Mucosa of descending colon (tissue), 3 donors: ENCODE measurements around the gene ARHGEF9. TPM values are rescaled to one million over a fixed set of nuclear protein-coding genes. Genes with fewer than 3 reads are reported as not detected.
"Not testable (repeated sequence)": the region's sequence is repeated elsewhere in the genome, so short reads cannot be mapped to it uniquely, and the experiment has no call there.

Source experiments
- ATAC-seq: fragments of 200-7000 bp; cut with Tn5 transposase; one replicate; pipeline ENCODE4 v1.9.1; 2020; ENCODE audit warnings: mild to moderate bottlenecking, moderate library complexity
- DNase-seq, 3 donors: peaks; one replicate each; pipeline ENCODE4 v3.0.0-alpha.2; 2020
- H3K36me3 ChIP-seq: fragments of 200-600 bp; one replicate; pipeline ENCODE4 v1.8.0; 2021; ENCODE audit warnings: low read depth, mild to moderate bottlenecking
- H3K4me1 ChIP-seq: fragments of 200-600 bp; one replicate; pipeline ENCODE4 v1.8.0; 2021; ENCODE audit warnings: low read depth, mild to moderate bottlenecking
- H3K4me3 ChIP-seq: fragments of 200-600 bp; one replicate; pipeline ENCODE4 v1.8.0; 2021; ENCODE audit warnings: mild to moderate bottlenecking
- H3K9me3 ChIP-seq: fragments of 200-600 bp; one replicate; pipeline ENCODE4 v1.8.0; 2021; ENCODE audit warnings: mild to moderate bottlenecking
- CTCF ChIP-seq: fragments of 200-600 bp; IDR thresholded peaks from one replicate; pipeline ENCODE4 v1.8.0; 2022; ENCODE audit warnings: antibody characterized with exemption, mild to moderate bottlenecking
- intact Hi-C, 2 donors: fragments of 100-400 bp; cut with DNase I in 1 of 2; cut with micrococcal nuclease in 1 of 2; formaldehyde crosslinking; loops; one replicate each; pipeline versions ENCODE4 v1.11.0 to v1.11.1; 2022; cut with DNase I, micrococcal nuclease
- total RNA-seq, 3 donors: library from RNA; stranded (reverse); fragmentation: NEBNext Ultra II Directional in 2 of 3; extraction: Animal tissue kit (Norgen Biotek cat#: 25700) in 2 of 3; gene quantifications; one replicate each; pipeline versions ENCODE4 v1.2.1 to v1.2.4, GENCODE V29; 2021 to 2023
- donor health status: DM: no; HTN: no; CAD: no; lungs with moderate emphysema.
- donor health status: DM: no; HTN: no; CAD: no.
- donor health status: DM: no; HTN: yes; CAD: no.

ARHGEF9 gene
- total RNA-seq, 3 donors from 2014 or later: 33.7 to 34.6 (median 34.3) TPM

- no peak overlapping the region for H3K4me3 ChIP-seq
- ATAC-seq (no peak), DNase-seq (no peak)
- no peaks in the 10 kb centered on the region for H3K36me3 ChIP-seq
- H3K4me1 ChIP-seq: no peaks in the 10 kb centered on the region
- intact Hi-C loops: no loop called here
- no peak for TF ChIP-seq CTCF
- H3K9me3 ChIP-seq: no peaks in the 10 kb centered on the region
These were observed 24.2 kb upstream of the ARHGEF9 start for GRCh38 chrX:63809173-63809572.

- ATAC-seq, H3K4me1 ChIP-seq, DNase-seq, H3K9me3 ChIP-seq, H3K4me3 ChIP-seq, H3K36me3 ChIP-seq, intact Hi-C loops: not testable (repeated sequence)
These were observed 10.4 kb upstream of the ARHGEF9 start for GRCh38 chrX:63795406-63795805.

GRCh38 chrX:63785708-63786040 lies 660 bp upstream of the ARHGEF9 start:
- H3K4me1 ChIP-seq: no peaks in the 10 kb centered on the region
- intact Hi-C loops: no loop called here
- TF ChIP-seq CTCF: no peak
- H3K4me3 ChIP-seq: no peak overlapping the region
- H3K9me3 ChIP-seq: no peaks in the 10 kb centered on the region
- no peaks in the 10 kb centered on the region for H3K36me3 ChIP-seq
- ATAC-seq (no peak), DNase-seq (no peak)

- ATAC-seq (peak; percentile 55), DNase-seq (peak in 2 of 3 donors; percentile 44 to 54)
- no peak for TF ChIP-seq CTCF
- intact Hi-C loops: no loop called here
- H3K9me3 ChIP-seq: no peaks in the 10 kb centered on the region
- no peaks in the 10 kb centered on the region for H3K36me3 ChIP-seq
- peak overlapping the region; percentile 11 for H3K4me3 ChIP-seq
- H3K4me1 ChIP-seq: no peaks in the 10 kb centered on the region
These were observed 590 bp downstream of the ARHGEF9 start for GRCh38 chrX:63784346-63784901.

GRCh38 chrX:63782515-63782914 lies 2.5 kb downstream of the ARHGEF9 start:
- peak in 1 of 3 donors; percentile 4 for DNase-seq
- ATAC-seq: peak; percentile 37
- intact Hi-C loops: no loop called here
- H3K36me3 ChIP-seq: no peaks in the 10 kb centered on the region
- H3K4me1 ChIP-seq: no peaks in the 10 kb centered on the region
- TF ChIP-seq CTCF: no peak
- H3K9me3 ChIP-seq: peaks cover 3% of the 10 kb centered on the region
- no peak overlapping the region for H3K4me3 ChIP-seq

GRCh38 chrX:63768760-63769159 lies 16.3 kb downstream of the ARHGEF9 start:
- Histone ChIP-seq H3K36me3 (no peaks in the 10 kb centered on the region), H3K4me1 (no peaks in the 10 kb centered on the region), H3K4me3 (no peak overlapping the region), H3K9me3 (no peaks in the 10 kb centered on the region)
- intact Hi-C loops: no loop called here
- no peak for TF ChIP-seq CTCF
- no peak for ATAC-seq
- DNase-seq: no peak
